Effector memory CD4-positive, alpha-beta T cell (primary cell): ENCODE measurements around the gene DPM2.

Experiments used
- DNase-seq, 3 donors: peaks; one replicate each; pipeline ENCODE4 v3.0.0-alpha.2; 2020
- H3K27ac ChIP-seq: 2 replicates; pipeline ENCODE4 v1.7.0; 2013; ENCODE audit warnings: mild to moderate bottlenecking, low read length, moderate library complexity; ENCODE audit not compliant: insufficient read depth, poor library complexity, severe bottlenecking
- H3K27me3 ChIP-seq: replicated peaks from 2 replicates; pipeline ENCODE4 v1.7.0; 2013; ENCODE audit warnings: mild to moderate bottlenecking, low read length; ENCODE audit not compliant: insufficient read depth, control insufficient read depth, poor library complexity, severe bottlenecking
- H3K36me3 ChIP-seq: 2 replicates; pipeline ENCODE4 v1.7.0; 2013; ENCODE audit warnings: mild to moderate bottlenecking, low read length, moderate library complexity; ENCODE audit not compliant: control insufficient read depth, insufficient read depth
- H3K4me1 ChIP-seq: 2 replicates; pipeline ENCODE4 v1.7.0; 2013; ENCODE audit warnings: low read length, mild to moderate bottlenecking; ENCODE audit not compliant: control insufficient read depth, insufficient read depth, poor library complexity, severe bottlenecking
- H3K4me3 ChIP-seq: 2 replicates; pipeline ENCODE4 v1.7.0; 2013; ENCODE audit warnings: low read length, low read depth, mild to moderate bottlenecking; ENCODE audit not compliant: insufficient read depth, poor library complexity, severe bottlenecking
- H3K9me3 ChIP-seq: 2 replicates; pipeline ENCODE4 v1.7.0; 2013; ENCODE audit warnings: mild to moderate bottlenecking, low read length, moderate library complexity; ENCODE audit not compliant: control insufficient read depth

Gene DPM2

DNA sequence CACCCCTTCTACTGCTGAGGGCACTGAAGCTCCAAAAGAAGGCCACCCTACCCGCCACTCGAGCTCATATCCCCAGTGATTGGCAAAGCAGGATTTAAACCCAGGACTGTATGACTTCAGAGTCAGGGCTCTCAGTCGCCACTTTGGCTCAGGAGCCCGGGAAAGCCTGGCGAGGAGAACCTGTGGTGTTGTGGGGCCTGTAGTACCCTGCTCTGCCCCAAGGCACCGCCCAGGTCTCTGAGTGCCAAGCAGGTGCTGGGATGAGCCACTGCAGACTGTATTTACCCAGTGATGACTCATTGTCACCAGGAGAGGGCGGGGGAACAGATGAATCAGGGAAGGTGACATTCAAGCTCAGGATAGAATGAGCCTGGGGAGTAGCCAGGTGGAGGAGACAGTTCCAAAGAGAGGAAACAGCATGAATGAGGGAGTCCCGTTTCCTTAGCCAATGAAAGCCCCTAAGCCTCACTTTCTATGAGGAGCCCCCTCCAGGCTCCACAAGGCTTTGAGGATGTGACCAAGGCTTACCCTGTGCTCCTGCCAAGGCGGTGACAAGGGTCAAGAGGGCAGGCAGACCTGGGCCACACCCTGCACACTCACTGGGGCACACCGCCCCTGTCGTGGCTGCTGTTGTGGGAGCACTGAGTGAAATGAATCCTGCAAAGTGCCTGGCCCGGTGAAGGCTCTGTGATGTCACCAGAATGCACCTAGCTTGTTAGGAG, 17.8 kb upstream of the DPM2 start:
- Histone ChIP-seq H3K9me3 (no peaks in the 10 kb centered on the region), H3K4me3 (peak overlapping the region; percentile 11), H3K36me3 (peaks cover 13% of the 10 kb centered on the region), H3K27ac (peak overlapping the region; percentile 65), H3K4me1 (peaks cover 73% of the 10 kb centered on the region), H3K27me3 (no peaks in the 10 kb centered on the region)
- DNase-seq: peak; percentile 70 to 76 (median 72)

DNA sequence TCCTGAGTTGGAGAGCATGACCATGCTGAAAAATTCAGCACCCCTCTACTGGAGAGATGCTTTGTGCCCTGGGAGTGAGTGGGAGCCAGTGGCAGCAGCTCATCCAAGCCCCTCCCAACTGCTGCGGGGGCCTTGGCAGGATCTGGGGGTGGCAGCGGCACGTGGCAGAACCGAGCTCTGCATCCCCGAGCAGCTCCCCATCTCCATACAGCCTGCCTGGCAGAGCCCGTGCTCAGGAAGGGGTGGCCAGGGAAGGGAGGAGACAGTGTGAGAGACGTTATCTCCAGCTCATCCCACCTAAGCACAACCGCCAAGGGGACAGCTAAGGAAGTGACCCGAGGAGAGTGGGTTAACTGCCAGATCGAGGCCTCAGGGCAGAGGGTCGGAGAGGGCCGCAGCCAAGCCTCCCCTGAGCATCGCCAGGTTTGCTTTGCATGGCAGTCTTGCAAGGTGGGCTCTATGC, 17.2 kb upstream of the DPM2 start:
- peaks cover 19% of the 10 kb centered on the region for H3K36me3 ChIP-seq
- H3K9me3 ChIP-seq: no peaks in the 10 kb centered on the region
- H3K27ac ChIP-seq: peak overlapping the region; percentile 65
- peaks cover 67% of the 10 kb centered on the region for H3K4me1 ChIP-seq
- H3K4me3 ChIP-seq: peak overlapping the region; percentile 11
- DNase-seq: no peak
- no peaks in the 10 kb centered on the region for H3K27me3 ChIP-seq

DNA sequence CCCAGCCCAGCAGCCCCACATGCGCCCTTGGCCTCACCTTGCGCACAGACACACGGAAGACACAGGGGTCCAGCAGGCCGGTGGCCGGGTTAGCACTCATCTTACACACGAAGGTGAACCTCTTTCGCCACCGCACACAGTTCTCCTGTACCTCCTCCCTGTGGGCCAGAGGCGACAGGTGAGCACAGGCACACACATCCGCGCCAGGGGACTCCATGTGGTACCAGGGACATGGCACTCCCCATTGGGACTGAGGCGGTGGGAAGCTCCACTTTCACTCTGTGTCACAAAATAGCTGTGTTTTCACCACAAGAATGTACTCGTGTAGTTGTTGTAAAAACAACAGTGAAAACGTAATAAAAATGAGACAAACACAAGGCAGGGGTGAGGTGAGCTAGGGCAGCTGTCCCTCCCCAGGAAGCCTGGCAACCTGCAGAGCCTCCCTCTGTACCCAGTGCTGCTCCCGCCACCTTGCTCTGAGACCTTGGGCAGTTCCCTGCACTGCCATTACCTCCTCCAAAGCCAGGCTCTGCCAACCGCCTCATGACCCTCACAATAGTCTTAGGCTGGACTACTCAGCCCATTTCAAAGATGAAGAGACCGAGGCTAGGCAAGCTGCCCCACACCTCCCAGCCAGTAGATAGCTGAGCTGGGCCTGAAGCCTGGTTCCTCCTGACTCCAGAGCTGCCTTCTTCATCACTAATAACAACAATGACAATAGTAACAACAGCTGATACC, 16.3 kb upstream of the DPM2 start:
- Histone ChIP-seq H3K27me3 (no peaks in the 10 kb centered on the region), H3K36me3 (peaks cover 23% of the 10 kb centered on the region), H3K27ac (peak overlapping the region; percentile 65), H3K4me1 (peaks cover 66% of the 10 kb centered on the region), H3K9me3 (no peaks in the 10 kb centered on the region), H3K4me3 (no peak overlapping the region)
- no peak for DNase-seq

DNA sequence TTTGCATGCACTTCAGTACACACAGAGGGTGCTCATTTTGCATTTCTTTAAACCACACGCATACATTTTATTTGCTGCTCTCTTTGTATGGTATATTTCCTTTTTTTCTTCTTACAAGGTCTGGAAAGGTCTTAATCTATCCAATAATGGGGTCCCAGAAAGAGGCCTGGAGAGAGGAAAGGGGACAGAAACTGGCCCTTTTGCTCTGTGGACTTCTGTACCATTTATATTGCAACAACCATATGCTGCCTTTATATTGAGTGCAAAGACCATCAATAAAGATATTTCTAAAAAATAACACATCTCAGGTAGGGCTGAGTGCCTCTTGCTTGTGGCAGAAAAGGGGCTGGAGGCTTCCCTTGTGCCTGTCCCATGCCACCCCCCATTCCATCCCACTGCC, 15.5 kb upstream of the DPM2 start:
- Histone ChIP-seq H3K27me3 (no peaks in the 10 kb centered on the region), H3K4me1 (peaks cover 59% of the 10 kb centered on the region), H3K9me3 (no peaks in the 10 kb centered on the region), H3K27ac (peak overlapping the region; percentile 65), H3K36me3 (peaks cover 31% of the 10 kb centered on the region), H3K4me3 (no peak overlapping the region)
- no peak for DNase-seq

DNA sequence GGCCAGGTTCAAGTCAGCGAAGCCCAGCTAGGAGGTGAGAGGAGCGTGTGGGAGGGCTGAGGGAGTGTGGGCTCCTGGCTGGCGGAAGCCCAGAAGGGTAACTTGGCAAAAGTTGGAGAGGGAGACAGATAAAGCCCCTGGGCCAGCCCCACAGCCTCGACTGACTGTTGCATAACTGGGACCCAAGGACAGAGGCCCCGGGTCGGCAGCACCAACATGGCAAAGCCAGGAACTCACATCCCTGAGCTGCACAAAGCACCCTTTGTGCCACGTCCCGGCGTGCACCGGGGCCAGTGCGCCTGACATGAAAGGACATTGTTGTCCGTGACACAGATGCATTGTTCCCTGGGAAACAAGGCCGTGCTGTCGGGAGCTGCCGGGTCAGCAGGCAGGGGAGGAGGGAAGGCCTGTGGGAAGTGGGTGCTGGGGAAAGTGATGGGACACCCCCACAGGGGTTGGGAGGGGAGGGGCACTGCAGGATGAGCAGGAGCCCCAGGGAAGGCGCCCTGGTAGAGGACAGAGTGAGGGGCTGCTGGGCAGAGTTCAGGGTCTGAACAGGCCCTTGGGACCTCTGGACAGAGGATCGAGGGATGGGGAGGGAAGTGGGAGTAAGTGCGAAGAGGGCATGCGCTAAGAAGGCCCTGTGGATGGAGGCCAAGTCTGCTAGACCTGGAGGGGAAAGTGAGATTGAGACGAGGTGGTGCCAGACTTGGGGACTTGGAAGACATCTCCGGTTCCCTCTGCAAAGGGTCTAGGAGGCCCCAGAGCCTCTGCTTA, 13.0 kb upstream of the DPM2 start:
- H3K4me3 ChIP-seq: no peak overlapping the region
- peaks cover 40% of the 10 kb centered on the region for H3K4me1 ChIP-seq
- H3K9me3 ChIP-seq: no peaks in the 10 kb centered on the region
- peaks cover 53% of the 10 kb centered on the region for H3K36me3 ChIP-seq
- DNase-seq: no peak
- H3K27ac ChIP-seq: peak overlapping the region; percentile 33
- no peaks in the 10 kb centered on the region for H3K27me3 ChIP-seq

DNA sequence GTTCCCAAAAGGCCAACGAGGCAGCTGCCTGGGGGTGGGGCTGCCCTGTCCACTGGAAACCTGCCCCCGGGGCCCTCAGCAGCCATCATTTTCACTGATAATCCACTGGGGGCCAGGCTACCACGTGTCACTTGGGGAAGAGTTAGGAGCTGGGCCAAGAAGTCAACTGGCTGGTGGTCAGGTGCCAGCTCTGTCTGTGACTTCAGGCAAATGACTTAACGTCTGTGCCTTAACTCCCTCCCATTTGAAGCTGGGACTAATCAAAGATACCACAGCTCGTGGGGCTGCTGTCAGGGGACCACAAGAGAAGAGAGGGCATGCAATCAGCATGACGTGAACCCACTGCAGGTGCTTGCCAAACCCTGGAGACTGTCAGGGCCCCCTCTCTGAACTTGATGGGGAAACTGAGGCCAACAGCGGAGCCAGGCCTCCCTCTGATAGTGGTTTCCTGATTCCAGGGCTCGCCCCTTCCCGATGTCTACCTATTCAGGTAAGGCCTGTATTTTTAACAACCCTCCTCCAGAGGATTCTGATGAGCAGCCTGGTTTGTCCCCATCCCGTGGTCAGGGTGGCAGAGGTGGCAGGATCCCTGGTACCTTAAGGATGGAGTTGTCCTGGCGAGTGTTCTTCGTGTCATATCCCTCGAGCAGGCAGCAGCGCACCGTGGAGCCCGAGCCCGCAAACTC, 12.3 kb upstream of the DPM2 start:
- Histone ChIP-seq H3K4me1 (peaks cover 36% of the 10 kb centered on the region), H3K9me3 (no peaks in the 10 kb centered on the region), H3K27ac (peak overlapping the region; percentile 54), H3K4me3 (no peak overlapping the region), H3K36me3 (peaks cover 60% of the 10 kb centered on the region), H3K27me3 (no peaks in the 10 kb centered on the region)
- DNase-seq: no peak

DNA sequence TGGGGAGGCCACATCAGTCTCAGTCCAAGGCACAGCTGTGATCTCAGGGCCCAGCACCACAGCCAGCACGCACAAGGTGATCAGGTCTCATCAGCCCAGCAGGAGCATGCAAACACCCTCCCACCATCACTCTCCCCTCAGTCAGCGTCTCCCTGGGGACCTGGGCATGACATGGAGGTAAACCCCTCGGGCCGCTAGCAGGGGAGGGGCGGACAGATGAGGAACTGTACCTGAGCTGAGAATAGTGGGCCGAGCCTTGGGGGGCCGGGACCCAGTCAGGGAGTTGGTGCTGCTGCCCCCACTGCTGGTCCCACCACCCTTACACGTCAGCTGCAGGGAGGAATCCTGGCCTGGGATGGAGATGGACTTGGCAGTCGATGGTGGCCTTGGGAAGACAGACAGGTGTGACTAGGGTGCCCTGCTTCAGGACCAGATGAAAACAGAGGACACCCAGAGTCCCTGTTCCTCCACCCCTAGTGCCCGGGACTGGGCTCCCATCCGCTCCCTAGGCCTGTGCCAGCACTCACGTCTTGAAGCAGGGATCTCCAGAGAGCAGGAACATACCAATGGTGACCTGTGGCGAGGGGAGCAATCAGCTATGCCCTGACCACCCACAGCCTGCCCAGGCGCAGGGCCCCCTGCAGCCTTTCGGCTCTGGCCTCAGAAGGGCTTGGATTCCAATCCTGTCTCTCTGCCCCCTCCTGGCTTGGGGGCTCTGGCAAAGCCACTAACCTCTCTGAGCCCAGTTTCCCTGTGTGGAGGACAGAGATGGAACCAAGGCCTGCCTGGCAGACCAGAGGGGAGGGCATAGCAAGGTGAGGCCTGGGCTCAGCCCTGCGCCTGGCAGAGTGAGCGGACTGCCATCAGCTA, 10.4 kb upstream of the DPM2 start:
- H3K4me1 ChIP-seq: peaks cover 21% of the 10 kb centered on the region

DNA sequence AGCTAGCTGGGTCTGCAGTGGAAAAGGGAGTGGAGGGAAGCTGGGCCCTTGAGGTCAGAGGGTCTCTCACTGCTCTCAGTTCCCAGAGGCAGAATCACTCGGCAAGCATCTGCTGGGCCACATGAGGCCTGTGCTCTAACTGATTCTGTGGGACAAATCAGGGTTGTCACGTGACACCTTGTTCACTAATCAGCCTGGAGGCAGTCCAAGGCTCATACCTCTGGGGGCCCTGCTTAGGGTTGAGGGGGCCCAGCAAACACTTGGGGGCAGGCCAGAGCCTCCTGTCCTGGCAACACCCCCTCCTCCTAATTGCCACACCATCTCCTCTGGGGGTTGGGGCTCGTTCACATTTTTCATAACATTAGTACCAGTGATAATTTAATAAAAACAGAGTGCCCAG, 9.1 kb upstream of the DPM2 start:
- no peak overlapping the region for H3K4me3 ChIP-seq
- peaks cover 13% of the 10 kb centered on the region for H3K4me1 ChIP-seq
- no peak for DNase-seq
- no peaks in the 10 kb centered on the region for H3K9me3 ChIP-seq
- no peaks in the 10 kb centered on the region for H3K27me3 ChIP-seq
- H3K27ac ChIP-seq: peak overlapping the region; percentile 35
- H3K36me3 ChIP-seq: peaks cover 86% of the 10 kb centered on the region

More for the DNA sequence above, 10.4 kb upstream of the DPM2 start:
- Histone ChIP-seq H3K36me3 (peaks cover 79% of the 10 kb centered on the region), H3K27ac (peak overlapping the region; percentile 25), H3K4me3 (no peak overlapping the region), H3K9me3 (no peaks in the 10 kb centered on the region), H3K27me3 (no peaks in the 10 kb centered on the region)
- DNase-seq: no peak

DNA sequence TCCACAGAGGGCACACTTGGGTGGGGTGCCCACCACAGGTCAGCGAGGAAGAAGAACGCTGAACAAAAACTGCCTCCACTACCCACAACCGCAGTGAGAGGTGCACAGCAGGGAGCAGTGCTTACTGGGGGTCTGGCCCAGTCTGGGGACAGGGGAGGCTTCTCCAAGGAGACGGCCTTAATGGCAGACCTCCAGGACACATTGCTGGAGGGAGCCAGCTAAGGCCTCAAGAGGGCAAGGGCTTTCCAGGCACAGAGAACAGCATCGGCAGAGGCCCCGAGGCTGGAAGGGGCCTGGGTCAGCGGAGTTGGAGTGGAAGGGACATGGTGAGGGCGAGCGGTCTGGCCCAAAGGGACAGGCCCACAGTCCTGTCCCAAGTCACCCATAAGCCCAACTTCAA, 8.3 kb upstream of the DPM2 start:
- H3K4me1 ChIP-seq: peaks cover 9% of the 10 kb centered on the region
- H3K4me3 ChIP-seq: no peak overlapping the region
- H3K27me3 ChIP-seq: no peaks in the 10 kb centered on the region
- H3K27ac ChIP-seq: peak overlapping the region; percentile 35
- DNase-seq: no peak
- H3K9me3 ChIP-seq: no peaks in the 10 kb centered on the region
- H3K36me3 ChIP-seq: peaks cover 92% of the 10 kb centered on the region
